Measurements from ENCODE around the gene QDPR. TPM values are rescaled to one million over a fixed set of nuclear protein-coding genes. Genes with fewer than 3 reads are reported as not detected.

Gene QDPR
- total and polyA plus RNA-seq, 9 of the 15 experiments (the other 6 are each of a cell fraction or from before 2014, with no cell fraction given), result 5.7 to 29.7 (median 17.2) TPM

- TF ChIP-seq ARID4B (CRISPR knock-in tag; IDR thresholded peaks at IDR 0.05) (peak; percentile 62; the same call in 1 of the 2 replicates), ZBTB49 (CRISPR knock-in tag; IDR thresholded peaks at IDR 0.05; ENCODE audit: borderline replicate concordance) (no peak), POLR2A (conservative IDR thresholded peaks at IDR 0.05) (no peak), TFAP4 (CRISPR knock-in tag; IDR thresholded peaks at IDR 0.05; ENCODE audit: borderline replicate concordance) (peak; percentile 7; the same call in 1 of the 2 replicates), RFX1 (IDR thresholded peaks at IDR 0.05) (no peak), NKRF (IDR thresholded peaks at IDR 0.05; ENCODE audit: borderline replicate concordance) (peak; percentile 42; the same call in 1 of the 2 replicates), ATF2 (CRISPR knock-in tag; IDR thresholded peaks at IDR 0.05) (no peak), HDAC2 (IDR thresholded peaks at IDR 0.05) (0 out of 2 replicates have a peak, but pooled peaks have one; percentile 26), SMC3 (conservative IDR thresholded peaks at IDR 0.05; ENCODE audit: insufficient read depth, low read depth, low read length) (no peak)
Measured at GRCh38 chr4:17511509-17511949, 361 bp downstream of the QDPR start (continued).

Data from K562 (cell line).